Testis (tissue), 3 donors: ENCODE data around the gene ZNF280B. TPM values are rescaled to one million over a fixed set of nuclear protein-coding genes. Genes with fewer than 3 reads are reported as not detected.
"Not testable (repeated sequence)": the region's sequence is repeated elsewhere in the genome, so short reads cannot be mapped to it uniquely, and the experiment has no call there.

Experiments used
- DNase-seq: peaks from one replicate; pipeline ENCODE4 v3.0.0-alpha.2; 2019
- H3K27ac ChIP-seq, 2 donors: fragments of 200-600 bp; sonication (generic); one replicate each; pipeline ENCODE4 v1.5.1; 2019
- H3K27me3 ChIP-seq: fragments of 200-600 bp; sonication (generic); one replicate; pipeline ENCODE4 v1.5.1; 2019
- H3K36me3 ChIP-seq: fragments of 200-600 bp; sonication (generic); one replicate; pipeline ENCODE4 v1.5.1; 2017; ENCODE audit warnings: low read depth; ENCODE audit errors: missing control alignments
- H3K4me1 ChIP-seq: fragments of 200-600 bp; sonication (generic); one replicate; pipeline ENCODE4 v1.5.1; 2019
- H3K4me3 ChIP-seq, 2 donors: fragments of 200-600 bp; sonication (generic); one replicate each; pipeline ENCODE4 v1.5.1; 2017 to 2019
- H3K9me3 ChIP-seq: fragments of 200-600 bp; sonication (generic); one replicate; pipeline ENCODE4 v1.5.1; 2017
- CTCF ChIP-seq, 3 experiments: fragments of 450-650 bp in 2 of 3; fragments of 200-600 bp in 1 of 3; sonication (generic) in 1 of 3; IDR thresholded peaks; one replicate each; pipeline ENCODE4 v1.5.1; 2016 to 2019; ENCODE audit warnings: antibody characterized with exemption in 3 of 3, mild to moderate bottlenecking in 2 of 3, moderate library complexity in 1 of 3
- POLR2A ChIP-seq: fragments of 450-650 bp; IDR thresholded peaks from one replicate; pipeline ENCODE4 v1.6.1; 2017; ENCODE audit warnings: antibody characterized with exemption, mild to moderate bottlenecking, moderate library complexity
- WGBS, 2 donors: methylation state at CpG; one replicate each; pipeline ENCODE4 v1.1.5; 2018; 5-methylcytosine and 5-hydroxymethylcytosine counted together
- intact Hi-C: fragments of 100-400 bp; cut with DNase I; formaldehyde crosslinking; loops from one replicate; pipeline ENCODE4 v1.15.1; 2023; ENCODE audit warnings: low total_unique reads
- polyA plus RNA-seq: library from polyadenylated mRNA; stranded (reverse); fragments of 350-450 nt; fragmentation: Illumina TruSeq; extraction: RNeasy Lipid Tissue Mini Kit (QIAGEN cat#74804); gene quantifications from one replicate; pipeline ENCODE4 v1.2.3, GENCODE V29; 2014; ENCODE audit warnings: low read depth, low replicate concordance; ENCODE audit not compliant: insufficient read depth
- total RNA-seq, 2 donors: library from RNA; depleted of rRNA; stranded (reverse); fragments of >200 nt; gene quantifications; one replicate each; pipeline ENCODE4 v1.2.3, GENCODE V29; 2016

ZNF280B gene
- total and polyA plus RNA-seq, 3 donors from 2014 or later = 22.8 to 73.3 (median 51.2) TPM

DNA sequence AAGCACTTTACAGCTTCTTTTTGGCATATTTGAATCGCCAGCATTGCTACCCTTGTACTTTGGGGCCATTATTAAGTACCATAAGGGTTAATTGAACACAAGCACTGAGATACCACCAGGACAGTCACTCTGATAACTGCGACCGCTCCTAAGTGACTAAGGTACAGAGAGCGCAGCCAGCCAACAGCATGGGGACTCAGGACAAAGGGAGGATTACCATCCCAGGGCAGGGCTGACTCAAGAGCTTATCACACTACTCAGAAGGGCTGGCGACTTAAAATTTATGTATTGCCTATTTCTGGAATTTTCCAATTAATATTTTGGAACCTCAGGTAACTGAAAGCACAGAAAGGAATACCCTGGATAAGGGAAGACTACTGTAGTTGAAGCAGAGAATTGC lies 11.0 kb upstream of the ZNF280B start:
- no peaks in the 10 kb centered on the region for H3K27me3 ChIP-seq
- H3K36me3 ChIP-seq = no peaks in the 10 kb centered on the region
- no peaks in the 10 kb centered on the region for H3K9me3 ChIP-seq
- 36 to 44% methylated on average over 5 of the region's 5 CpGs for WGBS, 2 donors
- H3K4me3 ChIP-seq = no peak overlapping the region
- no peak for DNase-seq
- TF ChIP-seq POLR2A (no peak), CTCF (IDR thresholded peaks at IDR 0.05) (no peak)
- peak overlapping the region in 1 of 2 donors; percentile 21 for H3K27ac ChIP-seq
- peaks cover 6% of the 10 kb centered on the region for H3K4me1 ChIP-seq
- intact Hi-C loops = no loop called here

DNA sequence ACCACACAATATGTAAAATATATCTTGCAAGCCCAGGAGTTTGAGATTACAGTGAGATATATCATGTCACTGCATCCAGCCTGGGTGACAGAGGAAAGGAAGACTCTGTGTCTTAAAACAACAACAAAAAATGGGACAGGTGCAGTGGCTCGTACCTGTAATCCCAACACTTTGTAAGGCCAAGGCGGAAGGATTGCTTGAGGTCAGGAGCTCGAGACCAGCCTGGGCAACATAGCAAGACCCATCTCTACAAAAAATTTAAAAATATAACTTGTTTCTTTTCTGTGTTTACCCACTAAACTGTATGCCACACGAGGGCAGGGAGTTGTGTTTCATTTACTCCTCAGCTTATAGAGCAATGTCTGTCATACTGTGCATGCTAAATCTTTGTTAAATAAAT lies 8.4 kb upstream of the ZNF280B start:
- Histone ChIP-seq H3K9me3 (no peaks in the 10 kb centered on the region), H3K27me3 (no peaks in the 10 kb centered on the region), H3K36me3 (no peaks in the 10 kb centered on the region), H3K27ac (no peak overlapping the region), H3K4me3 (no peak overlapping the region), H3K4me1 (peaks cover 6% of the 10 kb centered on the region)
- intact Hi-C loops = no loop called here
- WGBS, 2 donors = 66 to 76% methylated on average over 4 of the region's 4 CpGs
- TF ChIP-seq POLR2A = no peak
- TF ChIP-seq CTCF (IDR thresholded peaks at IDR 0.05) = no peak
- DNase-seq = no peak

DNA sequence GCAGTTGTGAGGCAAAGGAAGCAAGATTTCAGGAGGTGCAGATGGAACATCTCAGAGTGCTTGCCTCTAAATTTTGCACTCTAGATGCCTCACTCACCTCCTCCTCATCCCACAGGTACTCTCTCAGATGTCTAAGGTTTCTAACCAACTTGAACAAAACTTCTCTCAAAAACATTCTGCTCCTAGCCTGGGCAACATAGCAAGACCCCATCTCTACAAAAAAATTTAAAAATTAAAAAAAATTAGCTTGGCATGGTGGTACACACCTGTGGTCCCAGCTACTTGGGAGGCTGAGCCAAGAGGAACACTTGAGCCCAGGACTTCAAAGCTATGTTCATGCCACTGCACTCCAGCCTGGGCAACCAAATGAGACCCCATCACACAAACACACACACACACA lies 7.3 kb upstream of the ZNF280B start:
- Histone ChIP-seq H3K4me1 (peaks cover 6% of the 10 kb centered on the region), H3K9me3 (no peaks in the 10 kb centered on the region), H3K36me3 (no peaks in the 10 kb centered on the region), H3K27me3 (no peaks in the 10 kb centered on the region), H3K4me3 (no peak overlapping the region), H3K27ac (no peak overlapping the region)
- intact Hi-C loops = no loop called here
- no peak for DNase-seq
- no peak for TF ChIP-seq POLR2A
- TF ChIP-seq CTCF (IDR thresholded peaks at IDR 0.05) = no peak

- H3K4me1 ChIP-seq, DNase-seq, H3K9me3 ChIP-seq, H3K36me3 ChIP-seq, H3K27me3 ChIP-seq, intact Hi-C loops, H3K4me3 ChIP-seq, H3K27ac ChIP-seq: not testable (repeated sequence)
- WGBS, 2 donors = 71 to 75% methylated on average over 8 of the region's 8 CpGs
These were observed 5.9 kb upstream of the ZNF280B start for GRCh38 chr22:22514431-22514830.

DNA sequence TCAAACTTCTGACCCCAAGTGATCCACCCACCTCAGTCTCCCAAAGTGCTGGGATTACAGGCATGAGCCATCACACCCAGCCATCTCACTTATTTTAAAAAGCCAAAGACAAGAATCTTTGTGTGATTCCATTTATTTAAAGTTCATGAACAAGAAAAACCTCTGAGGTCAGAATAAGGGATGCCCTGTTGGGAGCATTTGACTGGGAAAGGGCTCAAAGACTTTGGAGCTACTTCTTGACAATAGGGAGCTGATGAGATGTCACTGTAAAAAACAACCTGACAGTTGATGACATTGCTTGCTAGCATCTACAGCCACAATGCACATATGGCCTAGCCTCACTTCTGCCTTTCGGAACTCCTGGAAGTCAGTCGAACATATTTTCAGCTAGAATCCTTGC lies 5.1 kb upstream of the ZNF280B start:
- Histone ChIP-seq H3K36me3 (no peaks in the 10 kb centered on the region), H3K27me3 (no peaks in the 10 kb centered on the region), H3K4me1 (no peaks in the 10 kb centered on the region), H3K4me3 (no peak overlapping the region), H3K9me3 (no peaks in the 10 kb centered on the region), H3K27ac (no peak overlapping the region)
- no peak for DNase-seq
- 95 to 98% methylated on average over 2 of the region's 2 CpGs for WGBS, 2 donors
- TF ChIP-seq CTCF (IDR thresholded peaks at IDR 0.05) (no peak), POLR2A (no peak)
- intact Hi-C loops = no loop called here
